ENCODE data around the gene P3H1. TPM values are rescaled to one million over a fixed set of nuclear protein-coding genes. Genes with fewer than 3 reads are reported as not detected.

P3H1 gene
- total and polyA plus RNA-seq, 2 of the 13 experiments (the other 11 are each of a cell fraction or from before 2014, with no cell fraction given) = 64.6 to 120 TPM

DNA sequence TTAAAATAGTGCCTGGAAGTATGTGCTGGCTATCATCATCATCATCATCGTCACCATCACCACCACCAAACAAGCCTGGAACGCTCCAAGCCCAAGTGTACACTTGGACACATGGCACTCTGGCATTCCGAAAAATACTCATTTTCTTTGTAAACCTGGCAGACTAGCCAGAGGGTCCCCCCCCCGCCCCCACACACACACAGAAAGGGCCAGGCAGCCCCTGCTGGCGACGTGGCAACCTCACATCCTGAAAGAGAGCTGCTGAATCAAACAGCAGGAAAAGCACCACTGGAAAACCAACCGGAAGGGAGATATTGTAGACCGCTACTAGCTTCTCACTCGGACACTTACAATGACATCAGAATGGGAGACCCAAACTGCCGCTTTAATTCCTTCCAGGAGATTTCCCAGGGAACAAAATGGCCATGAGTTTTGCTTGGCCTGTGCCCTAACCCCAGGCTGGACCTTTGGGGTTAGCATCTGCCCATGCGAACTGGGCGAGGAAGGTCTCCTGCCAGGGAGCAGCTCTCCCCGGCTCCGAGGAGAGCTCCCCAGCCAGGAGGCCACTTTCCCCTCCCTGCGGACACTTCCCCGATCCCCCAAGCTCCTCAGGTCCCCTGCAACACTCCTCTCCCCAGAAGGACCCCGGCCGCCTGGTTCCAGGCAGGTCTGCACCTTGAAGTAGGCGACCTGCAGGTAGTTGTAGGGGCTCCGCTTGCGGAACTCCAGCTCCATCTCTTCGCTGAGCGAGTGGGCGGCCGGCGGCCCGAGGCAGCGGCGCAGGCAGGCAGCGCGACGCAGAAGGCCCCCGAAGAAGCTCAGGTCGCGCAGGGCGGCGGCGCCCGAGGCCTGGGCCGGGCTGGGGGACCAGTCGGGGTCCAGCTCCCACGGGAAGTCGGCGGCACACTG lies 742 bp downstream of the P3H1 start (continued):
- TF ChIP-seq TCF7L2 (IDR thresholded peaks at IDR 0.05; ENCODE audit: low read depth, low read length) = no peak
- TF ChIP-seq NCOA1 (CRISPR knock-in tag; IDR thresholded peaks at IDR 0.05) = no peak
- TF ChIP-seq NFE2L2 (IDR thresholded peaks at IDR 0.05; ENCODE audit: low read length) = no peak
- TF ChIP-seq, protein P1, sequence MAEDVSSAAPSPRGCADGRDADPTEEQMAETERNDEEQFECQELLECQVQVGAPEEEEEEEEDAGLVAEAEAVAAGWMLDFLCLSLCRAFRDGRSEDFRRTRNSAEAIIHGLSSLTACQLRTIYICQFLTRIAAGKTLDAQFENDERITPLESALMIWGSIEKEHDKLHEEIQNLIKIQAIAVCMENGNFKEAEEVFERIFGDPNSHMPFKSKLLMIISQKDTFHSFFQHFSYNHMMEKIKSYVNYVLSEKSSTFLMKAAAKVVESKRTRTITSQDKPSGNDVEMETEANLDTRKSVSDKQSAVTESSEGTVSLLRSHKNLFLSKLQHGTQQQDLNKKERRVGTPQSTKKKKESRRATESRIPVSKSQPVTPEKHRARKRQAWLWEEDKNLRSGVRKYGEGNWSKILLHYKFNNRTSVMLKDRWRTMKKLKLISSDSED (CRISPR knock-in tag; IDR thresholded peaks at IDR 0.05) = 0 out of 2 replicates have a peak, but pooled peaks have one; percentile 41
- TF ChIP-seq, protein P2, sequence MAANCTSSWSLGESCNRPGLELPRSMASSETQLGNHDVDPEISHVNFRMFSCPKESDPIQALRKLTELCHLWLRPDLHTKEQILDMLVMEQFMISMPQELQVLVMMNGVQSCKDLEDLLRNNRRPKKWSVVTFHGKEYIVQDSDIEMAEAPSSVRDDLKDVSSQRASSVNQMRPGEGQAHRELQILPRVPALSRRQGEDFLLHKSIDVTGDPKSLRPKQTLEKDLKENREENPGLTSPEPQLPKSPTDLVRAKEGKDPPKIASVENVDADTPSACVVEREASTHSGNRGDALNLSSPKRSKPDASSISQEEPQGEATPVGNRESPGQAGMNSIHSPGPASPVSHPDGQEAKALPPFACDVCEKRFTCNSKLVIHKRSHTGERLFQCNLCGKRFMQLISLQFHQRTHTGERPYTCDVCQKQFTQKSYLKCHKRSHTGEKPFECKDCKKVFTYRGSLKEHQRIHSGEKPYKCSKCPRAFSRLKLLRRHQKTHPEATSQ (CRISPR knock-in tag; IDR thresholded peaks at IDR 0.05; ENCODE audit: borderline replicate concordance) = no peak
- TF ChIP-seq JUNB (CRISPR knock-in tag; IDR thresholded peaks at IDR 0.05; ENCODE audit: borderline replicate concordance) = no peak
- no peak for TF ChIP-seq ZNF326 (CRISPR knock-in tag; IDR thresholded peaks at IDR 0.05; ENCODE audit: borderline replicate concordance)
- no peak for TF ChIP-seq SMAD3 (CRISPR knock-in tag; IDR thresholded peaks at IDR 0.05)
- TF ChIP-seq, protein P3, sequence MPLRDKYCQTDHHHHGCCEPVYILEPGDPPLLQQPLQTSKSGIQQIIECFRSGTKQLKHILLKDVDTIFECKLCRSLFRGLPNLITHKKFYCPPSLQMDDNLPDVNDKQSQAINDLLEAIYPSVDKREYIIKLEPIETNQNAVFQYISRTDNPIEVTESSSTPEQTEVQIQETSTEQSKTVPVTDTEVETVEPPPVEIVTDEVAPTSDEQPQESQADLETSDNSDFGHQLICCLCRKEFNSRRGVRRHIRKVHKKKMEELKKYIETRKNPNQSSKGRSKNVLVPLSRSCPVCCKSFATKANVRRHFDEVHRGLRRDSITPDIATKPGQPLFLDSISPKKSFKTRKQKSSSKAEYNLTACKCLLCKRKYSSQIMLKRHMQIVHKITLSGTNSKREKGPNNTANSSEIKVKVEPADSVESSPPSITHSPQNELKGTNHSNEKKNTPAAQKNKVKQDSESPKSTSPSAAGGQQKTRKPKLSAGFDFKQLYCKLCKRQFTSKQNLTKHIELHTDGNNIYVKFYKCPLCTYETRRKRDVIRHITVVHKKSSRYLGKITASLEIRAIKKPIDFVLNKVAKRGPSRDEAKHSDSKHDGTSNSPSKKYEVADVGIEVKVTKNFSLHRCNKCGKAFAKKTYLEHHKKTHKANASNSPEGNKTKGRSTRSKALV (CRISPR knock-in tag; IDR thresholded peaks at IDR 0.05) = no peak
- TF ChIP-seq, protein P4, sequence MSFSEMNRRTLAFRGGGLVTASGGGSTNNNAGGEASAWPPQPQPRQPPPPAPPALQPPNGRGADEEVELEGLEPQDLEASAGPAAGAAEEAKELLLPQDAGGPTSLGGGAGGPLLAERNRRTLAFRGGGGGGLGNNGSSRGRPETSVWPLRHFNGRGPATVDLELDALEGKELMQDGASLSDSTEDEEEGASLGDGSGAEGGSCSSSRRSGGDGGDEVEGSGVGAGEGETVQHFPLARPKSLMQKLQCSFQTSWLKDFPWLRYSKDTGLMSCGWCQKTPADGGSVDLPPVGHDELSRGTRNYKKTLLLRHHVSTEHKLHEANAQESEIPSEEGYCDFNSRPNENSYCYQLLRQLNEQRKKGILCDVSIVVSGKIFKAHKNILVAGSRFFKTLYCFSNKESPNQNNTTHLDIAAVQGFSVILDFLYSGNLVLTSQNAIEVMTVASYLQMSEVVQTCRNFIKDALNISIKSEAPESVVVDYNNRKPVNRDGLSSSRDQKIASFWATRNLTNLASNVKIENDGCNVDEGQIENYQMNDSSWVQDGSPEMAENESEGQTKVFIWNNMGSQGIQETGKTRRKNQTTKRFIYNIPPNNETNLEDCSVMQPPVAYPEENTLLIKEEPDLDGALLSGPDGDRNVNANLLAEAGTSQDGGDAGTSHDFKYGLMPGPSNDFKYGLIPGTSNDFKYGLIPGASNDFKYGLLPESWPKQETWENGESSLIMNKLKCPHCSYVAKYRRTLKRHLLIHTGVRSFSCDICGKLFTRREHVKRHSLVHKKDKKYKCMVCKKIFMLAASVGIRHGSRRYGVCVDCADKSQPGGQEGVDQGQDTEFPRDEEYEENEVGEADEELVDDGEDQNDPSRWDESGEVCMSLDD (CRISPR knock-in tag; IDR thresholded peaks at IDR 0.05; ENCODE audit: borderline replicate concordance) = no peak
- TF ChIP-seq ZNF790 (CRISPR knock-in tag; IDR thresholded peaks at IDR 0.05; ENCODE audit: borderline replicate concordance) = no peak
- TF ChIP-seq GFI1 (CRISPR knock-in tag; IDR thresholded peaks at IDR 0.05; ENCODE audit: borderline replicate concordance) = no peak
- TF ChIP-seq, protein P5, sequence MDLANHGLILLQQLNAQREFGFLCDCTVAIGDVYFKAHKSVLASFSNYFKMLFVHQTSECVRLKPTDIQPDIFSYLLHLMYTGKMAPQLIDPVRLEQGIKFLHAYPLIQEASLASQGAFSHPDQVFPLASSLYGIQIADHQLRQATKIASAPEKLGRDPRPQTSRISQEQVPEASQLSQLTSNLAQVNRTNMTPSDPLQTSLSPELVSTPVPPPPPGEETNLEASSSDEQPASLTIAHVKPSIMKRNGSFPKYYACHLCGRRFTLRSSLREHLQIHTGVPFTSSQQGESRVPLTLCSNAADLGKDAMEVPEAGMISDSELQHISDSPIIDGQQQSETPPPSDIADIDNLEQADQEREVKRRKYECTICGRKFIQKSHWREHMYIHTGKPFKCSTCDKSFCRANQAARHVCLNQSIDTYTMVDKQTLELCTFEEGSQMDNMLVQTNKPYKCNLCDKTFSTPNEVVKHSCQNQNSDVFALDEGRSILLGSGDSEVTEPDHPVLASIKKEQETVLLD (CRISPR knock-in tag; IDR thresholded peaks at IDR 0.05; ENCODE audit: low read depth) = no peak
- no peak for TF ChIP-seq ZNF839 (CRISPR knock-in tag; IDR thresholded peaks at IDR 0.05; ENCODE audit: borderline replicate concordance)
- no peak for TF ChIP-seq ARNT (IDR thresholded peaks at IDR 0.05)
- TF ChIP-seq, protein P6, sequence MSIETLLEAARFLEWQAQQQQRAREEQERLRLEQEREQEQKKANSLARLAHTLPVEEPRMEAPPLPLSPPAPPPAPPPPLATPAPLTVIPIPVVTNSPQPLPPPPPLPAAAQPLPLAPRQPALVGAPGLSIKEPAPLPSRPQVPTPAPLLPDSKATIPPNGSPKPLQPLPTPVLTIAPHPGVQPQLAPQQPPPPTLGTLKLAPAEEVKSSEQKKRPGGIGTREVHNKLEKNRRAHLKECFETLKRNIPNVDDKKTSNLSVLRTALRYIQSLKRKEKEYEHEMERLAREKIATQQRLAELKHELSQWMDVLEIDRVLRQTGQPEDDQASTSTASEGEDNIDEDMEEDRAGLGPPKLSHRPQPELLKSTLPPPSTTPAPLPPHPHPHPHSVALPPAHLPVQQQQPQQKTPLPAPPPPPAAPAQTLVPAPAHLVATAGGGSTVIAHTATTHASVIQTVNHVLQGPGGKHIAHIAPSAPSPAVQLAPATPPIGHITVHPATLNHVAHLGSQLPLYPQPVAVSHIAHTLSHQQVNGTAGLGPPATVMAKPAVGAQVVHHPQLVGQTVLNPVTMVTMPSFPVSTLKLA (IDR thresholded peaks at IDR 0.05) = peak; percentile 45; the same call in 1 of the 2 replicates
- no peak for TF ChIP-seq ZNF75D (CRISPR knock-in tag; IDR thresholded peaks at IDR 0.05; ENCODE audit: borderline replicate concordance)

Data from HepG2 (cell line).